HepG2 (cell line): ENCODE measurements around the gene CHD9. TPM values are rescaled to one million over a fixed set of nuclear protein-coding genes. Genes with fewer than 3 reads are reported as not detected.

Experiments
- ATAC-seq: fragments of 200-7000 bp; cut with Tn5 transposase; 3 replicates; pipeline ENCODE4 v1.9.1; 2020; ENCODE audit warnings: mild to moderate bottlenecking, moderate library complexity
- BruUV-seq: library from RNA; stranded (reverse); fragments of 400-500 nt; replicated peaks from 2 replicates; lab custom pipeline; 2021; lab: Mats Ljungman, UMichigan
- CTCF ChIA-PET: fragments of 300-600 bp; formaldehyde crosslinking; extraction: SDS; loops from one replicate; lab custom pipeline; 2021; ENCODE audit warnings: low total read pairs, inconsistent platforms, low intra/inter-chr PET ratio; lab: Yijun Ruan, JAX
- POLR2A ChIA-PET: fragments of 350-600 bp; sonication (Branson Sonifier 250); formaldehyde crosslinking; loops from one replicate; lab custom pipeline; 2020; ENCODE audit warnings: antibody characterized with exemption, inconsistent platforms; lab: Yijun Ruan, JAX
- DNase-seq: peaks from one replicate; pipeline ENCODE4 v3.0.0-alpha.2; 2015; ENCODE audit warnings: low spot score
- FAIRE-seq: peaks from 3 replicates; lab custom pipeline; 2011; peaks lifted over from hg19 to GRCh38; lab: Jason Lieb, UNC
- H2AFZ ChIP-seq: one replicate; pipeline ENCODE4 v1.6.1; 2011; ENCODE audit warnings: low read length, inconsistent platforms
- H3K27ac ChIP-seq: fragments of 300-600 bp; 3 replicates; pipeline ENCODE4 v1.8.0; 2011; ENCODE audit warnings: mixed run types, mild to moderate bottlenecking, mixed read lengths, low read length, inconsistent platforms; ENCODE audit not compliant: insufficient read depth; ENCODE audit errors: extremely low read length
- H3K27me3 ChIP-seq, 2 experiments: fragments of 200-600 bp in 1 of 2; 2 replicates in 1 of 2; 3 replicates in 1 of 2; pipeline versions ENCODE4 v1.6.0 to v1.8.0; 2011; ENCODE audit warnings: low read length in 2 of 2, mild to moderate bottlenecking in 2 of 2, moderate library complexity in 2 of 2, inconsistent platforms in 1 of 2; ENCODE audit not compliant: insufficient read depth in 2 of 2, control insufficient read depth in 1 of 2
- H3K36me3 ChIP-seq, 2 experiments: fragments of 200-600 bp in 1 of 2; replicated peaks in 1 of 2; 2 replicates in 1 of 2; 3 replicates in 1 of 2; pipeline versions ENCODE4 v1.5.1 to v1.8.0; 2011; ENCODE audit warnings: low read length in 2 of 2, inconsistent platforms in 1 of 2; ENCODE audit not compliant: insufficient read depth in 2 of 2, control insufficient read depth in 1 of 2
- H3K4me1 ChIP-seq: 2 replicates; pipeline ENCODE4 v1.5.1; 2012; ENCODE audit warnings: low read length, inconsistent platforms; ENCODE audit not compliant: insufficient read depth
- H3K4me2 ChIP-seq: 2 replicates; pipeline ENCODE4 v1.6.0; 2011; ENCODE audit warnings: low read depth, low read length, inconsistent platforms
- H3K4me3 ChIP-seq, 3 experiments: fragments of 200-600 bp in 1 of 3; sonication (generic), shearing (Covaris generic) in 1 of 3; replicated peaks in 1 of 3; 2 replicates each; pipeline ENCODE4 v1.5.1; 2011 to 2016; ENCODE audit warnings: low read length in 3 of 3, inconsistent platforms in 2 of 3, low read depth in 2 of 3, mild to moderate bottlenecking in 2 of 3, control low read depth in 1 of 3, mixed read lengths in 1 of 3; ENCODE audit not compliant: insufficient read depth in 1 of 3
- H3K79me2 ChIP-seq: one replicate; pipeline ENCODE4 v1.6.1; 2011; ENCODE audit warnings: low read length, inconsistent platforms; ENCODE audit not compliant: insufficient read depth
- H3K9ac ChIP-seq: 2 replicates; pipeline ENCODE4 v1.6.0; 2011; ENCODE audit warnings: mild to moderate bottlenecking, low read depth, low read length, inconsistent platforms; ENCODE audit not compliant: insufficient read depth
- H3K9me3 ChIP-seq: 2 replicates; pipeline ENCODE4 v1.5.1; 2012; ENCODE audit warnings: mild to moderate bottlenecking, low read length
- H4K20me1 ChIP-seq: 2 replicates; pipeline ENCODE4 v1.6.0; 2011; ENCODE audit warnings: inconsistent platforms, mild to moderate bottlenecking, low read length, moderate library complexity; ENCODE audit not compliant: insufficient read depth
- DPF2 ChIP-seq: sonication (generic); formaldehyde crosslinking; IDR thresholded peaks from 2 replicates; pipeline ENCODE4 v1.4.0; 2020; ENCODE audit warnings: mild to moderate bottlenecking, low read depth, missing genetic modification reagents, borderline replicate concordance
- FOXA1 ChIP-seq, 2 experiments: fragments of 450-650 bp in 1 of 2; sonication (generic) in 1 of 2; formaldehyde crosslinking in 1 of 2; IDR thresholded peaks; 2 replicates each; pipeline versions ENCODE4 v1.4.0 to v1.6.1; 2016 to 2020; ENCODE audit warnings: missing genetic modification reagents in 1 of 2
- FOXA3 ChIP-seq: IDR thresholded peaks from 2 replicates; pipeline ENCODE4 v1.6.1; 2016; ENCODE audit warnings: missing genetic modification reagents, missing compliant biosample characterization
- GFI1 ChIP-seq: sonication (generic); formaldehyde crosslinking; IDR thresholded peaks from 2 replicates; pipeline ENCODE4 v1.5.0; 2020; ENCODE audit warnings: missing genetic modification reagents, mild to moderate bottlenecking, borderline replicate concordance
- HMG20B ChIP-seq: conservative IDR thresholded peaks from 2 replicates; pipeline ENCODE4 v1.6.1; 2016; ENCODE audit warnings: missing genetic modification reagents, missing compliant biosample characterization
- HNF4A ChIP-seq: sonication (generic); formaldehyde crosslinking; IDR thresholded peaks from 2 replicates; pipeline ENCODE4 v1.4.0; 2020; ENCODE audit warnings: missing genetic modification reagents
- PLSCR1 ChIP-seq: sonication (generic); formaldehyde crosslinking; IDR thresholded peaks from 2 replicates; pipeline ENCODE4 v1.5.0; 2020; ENCODE audit warnings: missing genetic modification reagents, mild to moderate bottlenecking, borderline replicate concordance
- SOX6 ChIP-seq, 2 experiments: fragments of 450-650 bp in 1 of 2; sonication (generic) in 1 of 2; formaldehyde crosslinking in 1 of 2; IDR thresholded peaks; 2 replicates each; pipeline versions ENCODE4 v1.4.0 to v1.6.1; 2017 to 2020; ENCODE audit warnings: antibody characterized with exemption in 1 of 2, mild to moderate bottlenecking in 1 of 2, missing genetic modification reagents in 1 of 2
- TRIM22 ChIP-seq: fragments of 450-650 bp; IDR thresholded peaks from 2 replicates; pipeline ENCODE4 v1.6.1; 2017
- XBP1 ChIP-seq: sonication (generic); formaldehyde crosslinking; IDR thresholded peaks from 2 replicates; pipeline ENCODE4 v1.5.0; 2020; ENCODE audit warnings: missing genetic modification reagents
- ZNF44 ChIP-seq: sonication (generic); formaldehyde crosslinking; IDR thresholded peaks from 2 replicates; pipeline ENCODE4 v1.5.1; 2020; ENCODE audit warnings: mild to moderate bottlenecking, missing genetic modification reagents
- ZNF543 ChIP-seq: sonication (generic); formaldehyde crosslinking; IDR thresholded peaks from 2 replicates; pipeline ENCODE4 v1.4.0; 2020; ENCODE audit warnings: mild to moderate bottlenecking, missing genetic modification reagents
- ZNF644 ChIP-seq: IDR thresholded peaks from 2 replicates; pipeline ENCODE4 v1.6.1; 2016; ENCODE audit warnings: low read depth
- WGBS: methylation state at CpG from one replicate; pipeline ENCODE4 v1.1.6; 2017; ENCODE audit warnings: low lambda C conversion rate; 5-methylcytosine and 5-hydroxymethylcytosine counted together
- in situ Hi-C: cut with HindIII; loops from 2 replicates; pipeline ENCODE4 v1.10.0; 2017; ENCODE audit warnings: low pct_unique_long_range_greater_than_20kb; ENCODE audit not compliant: extremely low pct_ligation_motif_present
- intact Hi-C: fragments of 100-400 bp; cut with micrococcal nuclease; formaldehyde crosslinking; loops from one replicate; pipeline ENCODE4 v1.10.0; 2022; ENCODE audit not compliant: unreplicated experiment
- polyA plus RNA-seq, 8 experiments: library from polyadenylated mRNA; depleted of rRNA in 3 of 8; stranded (reverse) in 7 of 8; unstranded in 1 of 8; fragments of >200 nt; fragmentation: Illumina TruSeq in 4 of 8; extraction: Trizol in 4 of 8; gene quantifications; 2 replicates each; pipeline versions ENCODE4 v1.2.1 to v1.2.3, GENCODE V29; 2011 to 2016; ENCODE audit warnings: low read depth in 4 of 8, missing spikeins in 1 of 8, mixed read lengths in 1 of 8; ENCODE audit not compliant: insufficient read depth in 1 of 8
- total RNA-seq, 5 experiments: library from RNA; depleted of rRNA; stranded (reverse); fragments of >200 nt; fragmentation: Illumina TruSeq; extraction: Trizol; gene quantifications; 2 replicates each; pipeline ENCODE4 v1.2.3, GENCODE V29; 2016; ENCODE audit warnings: low read depth in 1 of 5

The CHD9 gene
- total and polyA plus RNA-seq, 2 of the 13 experiments (the other 11 are each of a cell fraction or from before 2014, with no cell fraction given) = 23.4 to 27.7 TPM

GRCh38 chr16:53089434-53090285, 34.9 kb downstream of the CHD9 start:
- ATAC-seq (peak; percentile 42), FAIRE-seq (no peak), DNase-seq (peak; percentile 21)
- Histone ChIP-seq H4K20me1 (no peaks in the 10 kb centered on the region), H3K27ac (no peak overlapping the region), H3K4me1 (peaks cover 38% of the 10 kb centered on the region), H3K4me3 (no peak overlapping the region), H3K9me3 (no peaks in the 10 kb centered on the region), H3K79me2 (peaks cover 14% of the 10 kb centered on the region), H2AFZ (no peak overlapping the region), H3K9ac (no peak overlapping the region), H3K36me3 (peaks cover 0 to 1% of the 10 kb centered on the region in 2 experiments; a peak in 3 of 5 replicates), H3K4me2 (no peak overlapping the region), H3K27me3 (no peaks in the 10 kb centered on the region)
- 95% methylated on average over 4 of the region's 4 CpGs for whole genome bisulfite sequencing
- ChIA-PET CTCF (no interaction called here), POLR2A (interaction anchor here (1.5 kb wide), 1 partner anchor 10 kb away, joined by 6 read pairs; no protein-coding TSS in a partner anchor)
- intact Hi-C loops = no loop called here
- no TSS peak for BruUV-seq
- in situ Hi-C loops = no loop called here
- TF ChIP-seq PLSCR1 (CRISPR knock-in tag) (no peak), SOX6 (IDR thresholded peaks at IDR 0.05) (no peak), SOX6 (CRISPR knock-in tag; IDR thresholded peaks at IDR 0.05) (0 out of 2 replicates have a peak, but pooled peaks have one; percentile 0), HMG20B (CRISPR knock-in tag) (0 out of 2 replicates have a peak, but pooled peaks have one; percentile 20), TRIM22 (no peak), ZNF44 (CRISPR knock-in tag) (no peak), ZNF543 (CRISPR knock-in tag) (no peak), DPF2 (no peak), FOXA1 (IDR thresholded peaks at IDR 0.05) (no peak), FOXA1 (CRISPR knock-in tag; IDR thresholded peaks at IDR 0.05) (0 out of 2 replicates have a peak, but pooled peaks have one; percentile 10), HNF4A (CRISPR knock-in tag) (peak; percentile 48), ZNF644 (CRISPR knock-in tag) (peak; percentile 23; the same call in 1 of the 2 replicates), XBP1 (CRISPR knock-in tag) (no peak), FOXA3 (peak; percentile 28; the same call in 1 of the 2 replicates), GFI1 (CRISPR knock-in tag) (peak; percentile 90)
